B cell (primary cell): ENCODE measurements around the gene UBE2E3.

Experiments
- CTCF ChIP-seq: fragments of 200-600 bp; IDR thresholded peaks from one replicate; pipeline ENCODE4 v1.8.0; 2022; ENCODE audit warnings: antibody characterized with exemption, mild to moderate bottlenecking
- EZH2 ChIP-seq: IDR thresholded peaks from 2 replicates; pipeline ENCODE4 v1.6.1; 2012; ENCODE audit warnings: borderline replicate concordance, low read depth, mild to moderate bottlenecking, moderate library complexity, low read length; ENCODE audit not compliant: insufficient read depth, poor library complexity, severe bottlenecking

DNA sequence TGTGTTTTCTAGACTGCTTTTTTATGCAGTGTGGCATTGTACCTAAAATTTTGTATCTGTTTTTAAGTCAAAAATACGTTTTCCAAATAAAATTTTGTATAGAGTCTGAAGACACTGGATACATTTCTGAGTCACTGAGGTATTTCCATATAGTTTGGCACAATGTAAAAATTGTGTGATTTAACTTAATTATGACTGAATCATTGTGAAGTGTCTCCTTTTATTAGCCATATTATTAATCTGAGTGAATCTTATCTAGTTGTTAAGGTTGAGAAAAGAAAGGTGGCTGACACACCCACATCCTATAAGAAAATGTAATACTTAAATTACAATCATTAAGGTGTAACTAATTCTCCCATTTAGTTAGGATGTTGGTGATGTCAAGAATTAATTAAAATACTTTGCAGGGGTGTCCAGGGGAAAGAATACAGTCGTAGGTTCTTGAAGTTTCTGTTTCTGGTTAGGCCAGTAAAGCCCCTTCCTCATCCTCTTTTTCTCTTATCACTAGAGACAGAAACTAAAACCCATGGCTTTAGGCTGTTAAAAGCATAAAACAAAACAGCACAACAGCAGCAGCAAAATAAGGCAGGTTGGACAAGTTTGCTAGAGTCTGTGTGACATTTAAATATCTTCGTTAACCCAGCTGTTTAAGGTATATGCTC lies 71.6 kb downstream of the UBE2E3 start:
- no peak for TF ChIP-seq CTCF
- TF ChIP-seq EZH2 = no peak
